Right lobe of liver (tissue), 6 donors: ENCODE measurements around the gene TARBP1. TPM values are rescaled to one million over a fixed set of nuclear protein-coding genes. Genes with fewer than 3 reads are reported as not detected.

ENCODE experiments used
- ATAC-seq, 4 donors: fragments of 200-7000 bp; cut with Tn5 transposase; one replicate each; pipeline ENCODE4 v1.9.1; 2020; ENCODE audit warnings: mild to moderate bottlenecking in 4 of 4, moderate library complexity in 4 of 4
- DNase-seq, 3 donors: peaks; one replicate each; pipeline ENCODE4 v3.0.0-alpha.2; 2020
- H3K27ac ChIP-seq, 3 donors: fragments of 200-600 bp; one replicate each; pipeline ENCODE4 v1.8.0; 2022
- H3K27me3 ChIP-seq, 2 donors: fragments of 200-600 bp; one replicate each; pipeline ENCODE4 v1.8.0; 2022
- H3K36me3 ChIP-seq, 4 donors: fragments of 200-600 bp; sonication (generic) in 1 of 4; one replicate each; pipeline versions ENCODE4 v1.5.1 to v1.8.0; 2017 to 2022; ENCODE audit warnings: control low read depth in 1 of 4
- H3K4me1 ChIP-seq, 4 donors: fragments of 200-600 bp; sonication (generic) in 1 of 4; one replicate each; pipeline versions ENCODE4 v1.5.1 to v1.8.0; 2017 to 2022; ENCODE audit warnings: control low read depth in 1 of 4
- H3K4me3 ChIP-seq, 3 donors: fragments of 200-600 bp; one replicate each; pipeline ENCODE4 v1.8.0; 2022
- H3K9me3 ChIP-seq, 4 donors: fragments of 200-600 bp; sonication (generic) in 1 of 4; one replicate each; pipeline versions ENCODE4 v1.5.1 to v1.8.0; 2017 to 2022; ENCODE audit warnings: control low read depth in 1 of 4
- POLR2A ChIP-seq: fragments of 450-650 bp; IDR thresholded peaks from one replicate; pipeline ENCODE4 v1.6.1; 2017; ENCODE audit warnings: antibody characterized with exemption, mild to moderate bottlenecking
- WGBS: methylation state at CpG from one replicate; pipeline ENCODE4 v1.1.6; 2018; ENCODE audit warnings: low coverage, low lambda C conversion rate; ENCODE audit not compliant: insufficient coverage; ENCODE audit errors: missing lambda C conversion rate; 5-methylcytosine and 5-hydroxymethylcytosine counted together
- intact Hi-C, 2 donors: fragments of 100-400 bp; cut with DNase I; formaldehyde crosslinking; loops; one replicate each; pipeline versions ENCODE4 v1.11.2 to v1.14.1; 2022
- total RNA-seq, 6 experiments: library from RNA; depleted of rRNA in 2 of 6; stranded (reverse); fragments of >200 nt in 2 of 6; fragmentation: NEBNext Ultra II Directional in 3 of 6; extraction: Animal tissue kit (Norgen Biotek cat#: 25700) in 3 of 6; gene quantifications; one replicate each; pipeline versions ENCODE4 v1.1.0 to v1.2.4, GENCODE V29; 2016 to 2023
- TF ChIP-seq, protein P1 (sequence below), 4 donors: fragments of 200-600 bp in 3 of 4; fragments of 450-650 bp in 1 of 4; IDR thresholded peaks; one replicate each; pipeline versions ENCODE4 v1.5.1 to v1.8.0; 2016 to 2022; ENCODE audit warnings: antibody characterized with exemption in 4 of 4, mild to moderate bottlenecking in 2 of 4
- donor health status: DM: no; HTN: yes; CAD: no.
- donor health status: DM: no; HTN: no; CAD: no.
- donor health status: DM: no; HTN: no; CAD: no.
- donor health status: DM: no; HTN: yes; CAD: no.
- donor health status: DM: no; HTN: yes; CAD: no.

Gene TARBP1
- total RNA-seq, 6 experiments from 2014 or later = 7.2 to 16.7 (median 8.0) TPM

GRCh38 chr1:234396871-234397270 lies 82.1 kb downstream of the TARBP1 start:
- intact Hi-C loops = no loop called here
- Histone ChIP-seq H3K4me3 (no peak overlapping the region), H3K36me3 (peaks cover 0 to 3% (median 0%) of the 10 kb centered on the region in 4 donors), H3K27ac (no peak overlapping the region), H3K9me3 (no peaks in the 10 kb centered on the region), H3K27me3 (no peaks in the 10 kb centered on the region), H3K4me1 (peaks cover 0 to 9% (median 2%) of the 10 kb centered on the region in 4 donors)
- ATAC-seq = no peak
- DNase-seq = no peak
- TF ChIP-seq, protein P1, sequence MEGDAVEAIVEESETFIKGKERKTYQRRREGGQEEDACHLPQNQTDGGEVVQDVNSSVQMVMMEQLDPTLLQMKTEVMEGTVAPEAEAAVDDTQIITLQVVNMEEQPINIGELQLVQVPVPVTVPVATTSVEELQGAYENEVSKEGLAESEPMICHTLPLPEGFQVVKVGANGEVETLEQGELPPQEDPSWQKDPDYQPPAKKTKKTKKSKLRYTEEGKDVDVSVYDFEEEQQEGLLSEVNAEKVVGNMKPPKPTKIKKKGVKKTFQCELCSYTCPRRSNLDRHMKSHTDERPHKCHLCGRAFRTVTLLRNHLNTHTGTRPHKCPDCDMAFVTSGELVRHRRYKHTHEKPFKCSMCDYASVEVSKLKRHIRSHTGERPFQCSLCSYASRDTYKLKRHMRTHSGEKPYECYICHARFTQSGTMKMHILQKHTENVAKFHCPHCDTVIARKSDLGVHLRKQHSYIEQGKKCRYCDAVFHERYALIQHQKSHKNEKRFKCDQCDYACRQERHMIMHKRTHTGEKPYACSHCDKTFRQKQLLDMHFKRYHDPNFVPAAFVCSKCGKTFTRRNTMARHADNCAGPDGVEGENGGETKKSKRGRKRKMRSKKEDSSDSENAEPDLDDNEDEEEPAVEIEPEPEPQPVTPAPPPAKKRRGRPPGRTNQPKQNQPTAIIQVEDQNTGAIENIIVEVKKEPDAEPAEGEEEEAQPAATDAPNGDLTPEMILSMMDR (IDR thresholded peaks at IDR 0.05) = no peak
- no peak for TF ChIP-seq POLR2A
- WGBS = 70% methylated on average over 6 of the region's 6 CpGs

GRCh38 chr1:234396092-234396491 lies 82.9 kb downstream of the TARBP1 start:
- Histone ChIP-seq H3K27ac (no peak overlapping the region), H3K9me3 (no peaks in the 10 kb centered on the region), H3K4me3 (no peak overlapping the region), H3K27me3 (no peaks in the 10 kb centered on the region), H3K36me3 (peaks cover 0 to 11% (median 0%) of the 10 kb centered on the region in 4 donors), H3K4me1 (peaks cover 0 to 7% (median 1%) of the 10 kb centered on the region in 4 donors)
- ATAC-seq (peak in 1 of 4 donors; percentile 45), DNase-seq (no peak)
- WGBS = 93% methylated on average over 8 of the region's 8 CpGs
- intact Hi-C loops = no loop called here
- TF ChIP-seq, protein P1 (IDR thresholded peaks at IDR 0.05) = no peak
- no peak for TF ChIP-seq POLR2A

GRCh38 chr1:234395297-234395696 lies 83.7 kb downstream of the TARBP1 start:
- DNase-seq (no peak), ATAC-seq (peak in 1 of 4 donors; percentile 24)
- Histone ChIP-seq H3K27me3 (no peaks in the 10 kb centered on the region), H3K9me3 (no peaks in the 10 kb centered on the region), H3K27ac (no peak overlapping the region), H3K36me3 (peaks cover 0 to 14% (median 0%) of the 10 kb centered on the region in 4 donors), H3K4me3 (no peak overlapping the region), H3K4me1 (peaks cover 0 to under 1% (median 0%) of the 10 kb centered on the region in 4 donors)
- intact Hi-C loops = no loop called here
- 63% methylated on average over 4 of the region's 5 CpGs for WGBS
- no peak for TF ChIP-seq POLR2A
- TF ChIP-seq, protein P1 (IDR thresholded peaks at IDR 0.05) = no peak

GRCh38 chr1:234393190-234393589 lies 85.8 kb downstream of the TARBP1 start:
- Histone ChIP-seq H3K27ac (no peak overlapping the region), H3K36me3 (peaks cover 0 to 14% (median 0%) of the 10 kb centered on the region in 4 donors), H3K4me3 (no peak overlapping the region), H3K4me1 (no peaks in the 10 kb centered on the region), H3K27me3 (no peaks in the 10 kb centered on the region), H3K9me3 (no peaks in the 10 kb centered on the region)
- no peak for ATAC-seq
- WGBS = 88% methylated on average over 5 of the region's 6 CpGs
- intact Hi-C loops = no loop called here
- TF ChIP-seq, protein P1 (IDR thresholded peaks at IDR 0.05) = no peak
- no peak for TF ChIP-seq POLR2A
- DNase-seq = no peak

DNA sequence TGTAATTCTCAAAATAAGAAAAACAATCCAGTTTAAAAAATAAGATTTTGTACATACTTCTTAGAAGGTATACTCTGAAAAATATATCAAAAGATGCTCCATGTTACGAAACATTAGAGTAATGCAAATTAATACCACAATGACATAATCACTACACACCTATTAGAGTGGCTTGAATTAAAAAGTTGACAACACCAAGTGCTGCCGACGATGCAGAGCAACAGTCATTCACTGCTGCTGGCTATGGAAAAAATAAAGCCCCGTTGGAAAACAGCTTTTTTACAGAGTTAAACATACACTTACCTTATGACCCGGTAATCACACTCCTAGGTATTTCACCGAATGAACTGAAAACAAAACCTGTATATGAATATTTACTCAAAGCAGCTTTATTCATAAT lies 90.9 kb downstream of the TARBP1 start:
- Histone ChIP-seq H3K4me3 (no peak overlapping the region), H3K27me3 (no peaks in the 10 kb centered on the region), H3K27ac (no peak overlapping the region), H3K4me1 (no peaks in the 10 kb centered on the region), H3K9me3 (no peaks in the 10 kb centered on the region), H3K36me3 (peaks cover 0 to 21% (median 4%) of the 10 kb centered on the region in 4 donors)
- ATAC-seq (no peak), DNase-seq (no peak)
- WGBS = 77% methylated on average over 6 of the region's 6 CpGs
- TF ChIP-seq, protein P1 (IDR thresholded peaks at IDR 0.05) = no peak
- no peak for TF ChIP-seq POLR2A
- intact Hi-C loops = no loop called here
